HG03558 (cell line): ENCODE measurements around the gene PIEZO1.
"Not testable (repeated sequence)": the region's sequence is repeated elsewhere in the genome, so short reads cannot be mapped to it uniquely, and the experiment has no call there.

Experiments
- ATAC-seq: cut with Tn5 transposase; IDR thresholded peaks from one replicate; pipeline ENCODE4 v1.9.1; 2021; ENCODE audit warnings: moderate number of reproducible peaks; ENCODE audit not compliant: unreplicated experiment; ENCODE audit errors: extremely low read depth

Gene PIEZO1

DNA sequence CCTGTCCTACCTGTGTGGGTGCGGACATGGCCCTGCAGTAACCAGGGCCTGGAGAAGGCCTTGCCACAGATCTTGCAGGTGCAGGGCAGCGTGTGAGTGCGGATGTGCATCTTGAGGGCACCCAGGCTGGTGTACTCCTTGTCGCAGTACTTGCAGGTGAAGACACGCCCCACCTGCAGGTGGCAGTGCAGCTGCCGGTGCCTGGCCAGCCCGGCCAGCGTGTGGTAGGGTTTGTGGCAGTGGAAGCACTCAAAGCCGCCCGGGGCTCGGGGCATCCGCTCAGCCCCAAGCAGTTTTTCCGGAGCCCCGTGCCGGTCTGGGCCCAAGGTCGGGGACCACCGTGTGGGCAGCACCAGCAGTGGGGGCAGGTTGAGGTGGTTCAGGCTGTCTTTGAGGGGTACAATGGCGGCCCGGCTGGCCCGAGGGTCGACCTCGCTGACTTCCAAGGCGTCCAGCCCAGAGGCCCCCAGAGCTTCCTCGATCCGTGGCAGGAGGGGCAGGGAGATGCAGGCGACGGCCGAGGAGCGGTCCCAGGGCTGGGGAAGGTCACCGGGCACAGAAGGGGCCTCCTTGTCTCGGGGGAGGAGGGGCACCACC, 103.8 kb downstream of the PIEZO1 start:
- no peak for ATAC-seq

DNA sequence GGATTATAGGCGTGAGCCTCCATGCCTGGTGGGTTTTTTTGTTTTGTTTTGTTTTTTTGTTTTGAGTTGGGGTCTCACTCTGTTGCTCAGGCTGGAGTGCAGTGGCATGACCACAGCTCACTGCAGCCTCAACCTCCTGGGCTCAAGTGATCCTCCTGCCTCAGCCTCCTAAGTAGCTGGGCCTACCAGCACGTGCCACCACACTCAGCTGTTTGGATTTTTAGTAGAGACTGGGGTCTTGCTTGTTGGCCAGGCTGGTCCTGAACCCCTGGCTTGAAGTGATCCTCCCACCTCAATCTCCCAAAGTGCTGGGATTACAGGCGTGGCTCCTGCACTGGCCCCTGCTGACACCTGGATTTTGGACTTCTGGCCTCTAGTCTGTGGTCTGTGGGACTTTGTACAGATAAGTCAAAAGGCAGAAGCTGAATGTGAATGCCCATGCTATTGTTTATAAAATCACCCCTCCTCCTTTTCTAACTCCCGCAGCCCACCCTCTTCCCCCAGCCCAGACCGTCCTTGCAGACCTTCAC, 104.4 kb downstream of the PIEZO1 start:
- ATAC-seq, result no peak

DNA sequence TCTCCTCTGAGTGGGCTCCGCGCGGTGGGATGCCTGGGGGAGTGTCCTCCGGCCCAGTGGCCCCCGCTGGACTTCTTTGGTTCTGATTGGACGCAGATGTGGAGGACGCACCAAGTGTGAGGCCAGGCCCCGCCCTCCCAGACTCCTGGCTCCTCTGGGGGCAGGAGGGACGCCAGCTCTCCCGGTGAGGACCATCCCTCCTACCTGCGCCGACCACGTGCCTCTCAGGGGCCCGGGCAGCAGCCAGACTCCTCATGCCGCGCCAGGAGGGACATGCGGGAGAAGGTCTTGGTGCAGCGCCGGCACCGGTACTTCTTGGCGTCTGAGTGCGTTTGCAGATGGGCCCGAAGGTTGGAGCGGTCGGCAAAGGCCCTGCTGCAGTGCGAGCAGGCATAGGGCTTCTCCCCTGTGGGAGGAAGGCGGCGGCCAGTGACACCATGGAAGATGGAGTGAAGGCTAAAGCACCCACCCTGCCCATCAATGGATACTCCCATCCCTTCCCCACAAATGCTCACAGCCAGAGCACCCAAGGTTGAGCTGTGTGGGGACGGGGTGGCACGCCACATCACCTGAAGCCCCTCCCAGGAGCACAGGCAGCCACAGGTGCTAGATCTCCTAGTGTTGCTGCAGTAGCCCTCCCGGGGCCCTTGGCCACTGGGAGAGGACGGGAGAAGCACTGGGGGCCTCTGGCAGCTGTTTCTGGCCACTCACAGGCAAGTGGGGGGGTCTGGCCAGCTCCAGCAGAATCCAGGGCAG, 106.6 kb downstream of the PIEZO1 start:
- no peak for ATAC-seq

DNA sequence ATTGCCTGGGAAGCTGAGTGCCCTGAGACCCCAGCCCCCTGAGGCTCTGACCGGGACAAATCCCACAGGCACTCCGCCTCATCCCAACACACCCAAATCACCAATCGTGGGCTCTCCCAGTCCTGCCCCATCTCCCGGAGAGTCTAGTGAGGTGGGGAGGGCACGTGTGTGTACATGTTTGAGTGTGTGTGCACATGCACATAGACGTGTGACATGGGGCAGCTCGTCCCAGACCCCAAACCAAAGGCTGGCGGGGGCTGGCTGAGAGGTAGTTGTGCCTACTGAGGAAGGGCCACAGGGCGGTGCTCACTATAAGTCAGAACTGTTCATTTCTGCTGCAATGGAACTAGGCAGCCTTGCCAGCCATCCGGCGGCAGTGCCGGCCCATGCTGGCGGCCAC, 107.3 kb downstream of the PIEZO1 start:
- ATAC-seq, result no peak

DNA sequence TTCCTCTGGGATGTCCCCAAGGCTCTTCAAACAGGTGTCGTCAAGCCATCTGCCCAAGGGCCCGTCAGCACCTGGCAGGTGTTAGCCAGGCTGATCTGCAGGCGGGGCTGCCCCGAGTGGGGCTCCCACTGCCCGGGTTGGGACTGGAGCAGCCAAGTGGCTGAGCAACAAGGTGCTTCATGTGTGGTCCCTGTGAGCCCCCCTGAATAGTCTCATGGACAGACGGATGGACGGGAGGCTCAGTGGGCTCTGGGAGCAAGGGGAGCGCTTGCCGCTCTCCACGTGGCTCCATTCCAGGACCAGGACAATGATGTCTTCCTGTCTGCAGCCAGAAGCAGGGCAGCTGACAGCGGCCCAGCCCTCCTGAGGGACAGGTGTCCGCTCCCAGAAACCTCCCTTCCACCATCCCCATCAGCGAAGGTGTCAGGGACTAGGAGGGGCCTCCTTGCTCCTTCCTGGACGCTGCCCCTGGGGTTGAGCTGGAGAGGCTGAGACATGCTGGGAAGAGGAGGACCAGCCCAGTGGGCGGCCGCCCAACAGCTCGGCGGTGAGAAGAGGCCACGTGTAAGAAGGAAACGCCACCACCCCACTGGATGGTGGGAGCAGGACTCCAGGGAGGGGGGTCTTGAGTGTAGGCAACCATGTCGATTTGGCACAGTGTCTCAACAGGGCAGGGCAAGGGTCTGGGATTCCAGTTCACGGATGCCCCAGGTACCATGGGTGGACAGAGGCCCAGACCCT, 108.3 kb downstream of the PIEZO1 start:
- ATAC-seq, result no peak

DNA sequence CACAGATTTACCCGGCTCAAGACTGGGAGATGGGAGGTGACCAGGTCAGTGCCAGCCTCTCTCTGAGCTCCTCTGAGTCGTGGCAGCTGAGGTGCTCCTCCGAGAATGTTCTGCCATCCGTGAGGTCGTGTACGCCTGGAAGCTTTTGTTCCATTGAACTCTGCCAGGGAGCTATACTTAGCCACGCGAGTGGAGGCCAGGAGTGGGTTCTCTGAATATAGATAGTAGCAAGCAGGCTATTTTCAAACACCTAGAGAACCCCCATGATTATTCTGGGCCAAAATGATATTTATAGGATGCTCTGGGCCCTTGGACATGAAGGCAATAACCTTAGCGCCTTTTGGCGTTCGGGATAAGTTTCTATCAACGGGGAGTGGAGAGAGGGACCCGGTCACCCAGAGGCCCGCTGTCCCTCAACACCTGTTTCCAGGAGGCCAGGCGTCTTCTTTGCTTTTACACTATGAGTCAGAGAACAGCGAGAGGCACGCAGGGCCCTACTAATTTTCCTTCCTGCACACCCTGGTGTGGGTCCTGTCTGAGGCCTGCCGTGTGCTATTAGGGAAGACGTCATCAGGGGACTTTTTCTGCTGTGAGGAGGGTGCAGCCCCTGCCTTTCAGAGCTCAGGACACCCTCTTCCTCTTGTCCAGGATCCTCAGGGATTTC, 111.2 kb downstream of the PIEZO1 start:
- ATAC-seq, result no peak

DNA sequence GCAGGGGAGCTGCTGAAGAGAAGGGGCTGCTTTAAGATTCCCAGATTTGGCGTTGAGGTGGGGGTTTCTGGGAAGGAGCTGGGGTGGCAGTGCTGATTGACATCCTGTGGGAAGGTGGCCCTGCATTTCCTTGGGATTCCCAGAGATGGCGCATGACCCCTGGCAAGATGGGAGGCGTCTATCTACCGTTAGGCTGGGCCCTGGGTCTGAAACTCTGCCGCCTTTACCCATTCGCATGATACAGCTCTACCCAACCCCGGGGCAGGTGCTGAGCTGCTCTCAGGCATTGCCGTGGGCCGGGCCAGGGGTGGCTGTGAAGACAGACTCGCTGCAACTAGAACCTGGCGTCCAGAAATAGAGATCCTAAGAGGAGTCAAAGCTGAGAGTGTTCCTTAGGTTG, 112.2 kb downstream of the PIEZO1 start:
- no peak for ATAC-seq

DNA sequence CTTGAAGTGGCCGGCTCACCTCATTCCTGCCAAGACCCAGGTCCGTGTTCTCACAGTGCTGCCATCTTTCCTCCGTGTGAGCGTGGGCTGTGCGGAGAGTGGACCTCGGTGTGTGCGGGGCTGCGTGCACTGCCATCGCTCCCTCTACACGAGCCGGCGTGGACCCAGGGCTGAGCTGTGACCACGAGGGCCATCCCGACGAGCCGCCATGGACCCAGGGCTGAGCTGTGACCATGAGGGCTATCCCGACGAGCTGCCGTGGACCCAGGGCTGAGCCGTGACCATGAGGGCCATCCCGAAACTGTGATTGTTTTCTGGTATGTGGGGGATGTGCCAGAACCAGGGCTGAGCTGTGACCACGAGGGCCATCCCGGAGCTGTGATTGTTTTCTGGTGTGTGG, 113.2 kb downstream of the PIEZO1 start:
- no peak for ATAC-seq

DNA sequence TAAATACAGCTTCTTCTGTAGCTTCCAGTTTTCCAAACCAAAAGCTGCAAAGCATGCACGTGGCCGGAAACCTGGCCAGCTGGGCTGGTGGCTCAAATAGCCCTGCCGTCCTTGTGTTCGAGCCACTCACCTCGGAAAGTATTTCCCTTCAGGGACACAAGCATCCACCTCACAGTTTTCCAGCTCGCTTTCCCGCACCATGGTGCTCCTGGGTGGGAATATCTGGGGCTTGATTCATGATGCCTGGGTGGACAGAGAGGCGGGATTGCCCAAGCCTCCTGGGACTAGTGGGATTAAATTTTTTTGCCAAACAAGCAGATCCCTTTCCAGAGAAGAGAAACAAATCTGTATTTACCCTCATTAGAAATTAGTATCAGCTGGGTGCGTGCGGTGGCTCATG, 115.0 kb downstream of the PIEZO1 start:
- ATAC-seq, result no peak

DNA sequence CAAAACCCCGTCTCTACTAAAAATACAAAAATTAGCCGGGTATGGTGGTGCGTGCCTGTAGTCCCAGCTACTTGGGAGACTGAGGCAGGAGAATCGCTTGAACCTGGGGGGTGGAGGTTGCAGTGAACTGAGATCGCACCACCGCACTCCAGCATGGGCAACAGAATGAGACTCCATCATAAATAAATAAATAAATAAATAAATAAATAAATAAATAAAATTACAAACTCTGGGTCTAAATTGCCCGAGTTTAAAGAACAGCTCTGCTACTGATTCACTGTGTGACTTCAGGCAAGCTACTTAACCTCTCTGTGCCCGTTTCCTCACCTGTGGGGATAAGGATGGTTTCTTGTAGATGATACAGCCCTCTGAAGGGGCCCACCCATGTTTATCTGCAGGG, 115.5 kb downstream of the PIEZO1 start:
- ATAC-seq, result not testable (repeated sequence)

DNA sequence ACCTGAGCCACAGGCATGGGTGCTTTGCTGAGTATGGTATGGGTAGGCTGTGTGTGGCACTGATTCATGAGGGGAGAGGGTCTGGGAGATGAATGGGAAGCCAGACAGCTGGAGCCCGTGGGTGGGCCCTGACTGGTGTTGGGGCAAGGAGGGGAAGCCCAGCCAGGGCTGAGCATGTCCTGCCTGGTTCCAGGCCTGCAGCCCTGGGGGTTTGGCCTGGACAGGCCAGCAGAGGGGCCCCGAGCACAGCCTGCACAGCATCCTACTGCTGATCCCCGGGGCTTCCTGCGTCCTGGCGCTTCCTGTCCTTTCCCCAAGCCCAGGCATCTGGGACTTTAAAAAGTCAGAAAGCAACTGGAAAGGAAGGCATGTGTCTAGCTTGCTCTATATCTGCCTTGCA, 117.6 kb downstream of the PIEZO1 start:
- ATAC-seq, result no peak

DNA sequence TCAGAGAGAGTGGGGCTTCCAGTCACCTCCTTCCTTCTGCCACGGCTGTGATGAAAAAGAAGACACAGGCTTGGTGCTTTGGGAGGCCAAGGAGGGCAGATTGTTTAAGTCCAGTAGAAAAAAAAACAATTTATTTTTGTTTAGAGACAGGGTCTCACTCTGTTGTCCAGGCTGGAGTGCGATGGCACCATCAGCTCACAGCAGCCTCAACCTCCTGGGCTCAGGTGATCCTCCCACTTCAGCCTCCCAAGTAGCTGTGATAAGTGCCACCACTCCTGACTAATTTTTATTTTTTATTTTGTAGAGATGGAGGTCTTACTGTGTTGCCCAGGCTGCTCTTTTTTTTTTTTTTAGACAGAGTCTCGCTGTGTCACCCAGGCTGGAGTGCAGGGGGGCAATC, 119.5 kb downstream of the PIEZO1 start:
- ATAC-seq, result no peak
